ENCODE results near the gene EMSY. TPM values are rescaled to one million over a fixed set of nuclear protein-coding genes. Genes with fewer than 3 reads are reported as not detected.

The EMSY gene
- total RNA-seq, 1 donor from 2014 or later: 18.9 TPM

GRCh38 chr11:76552987-76553386 is 108.2 kb downstream of the EMSY start:
- Mint-ChIP-seq H3K27me3 (ENCODE audit: low read depth, unreplicated experiment) (no peaks in the 10 kb centered on the region), H3K27ac (ENCODE audit: unreplicated experiment) (no peak overlapping the region), H3K4me1 (ENCODE audit: low read depth, unreplicated experiment) (no peaks in the 10 kb centered on the region), H3K4me3 (ENCODE audit: unreplicated experiment) (no peak overlapping the region), H3K9me3 (ENCODE audit: unreplicated experiment) (peaks cover 2% of the 10 kb centered on the region), H3K36me3 (ENCODE audit: low read depth, unreplicated experiment) (peaks cover 4% of the 10 kb centered on the region)
- Histone ChIP-seq H3K9me3 (ENCODE audit: insufficient read depth, low read depth, low read length) (no peaks in the 10 kb centered on the region), H3K79me2 (ENCODE audit: insufficient read depth, low read length) (no peaks in the 10 kb centered on the region), H3K4me3 (ENCODE audit: insufficient read depth, low read depth, low read length) (no peak overlapping the region), H3K36me3 (ENCODE audit: insufficient read depth, low read length) (peaks cover 4% of the 10 kb centered on the region), H3K27me3 (ENCODE audit: insufficient read depth, low read length) (no peaks in the 10 kb centered on the region), H3K4me1 (ENCODE audit: insufficient read depth, low read length) (no peaks in the 10 kb centered on the region), H3K9ac (ENCODE audit: low read length) (no peak overlapping the region), H3K27ac (ENCODE audit: low read depth, low read length) (no peak overlapping the region), H2AFZ (ENCODE audit: low read depth, low read length) (no peak overlapping the region), H4K20me1 (ENCODE audit: insufficient read depth, low read length) (no peaks in the 10 kb centered on the region), H3K4me2 (ENCODE audit: low read length) (no peak overlapping the region)
- FAIRE-seq: no peak
- TF ChIP-seq, protein P1, sequence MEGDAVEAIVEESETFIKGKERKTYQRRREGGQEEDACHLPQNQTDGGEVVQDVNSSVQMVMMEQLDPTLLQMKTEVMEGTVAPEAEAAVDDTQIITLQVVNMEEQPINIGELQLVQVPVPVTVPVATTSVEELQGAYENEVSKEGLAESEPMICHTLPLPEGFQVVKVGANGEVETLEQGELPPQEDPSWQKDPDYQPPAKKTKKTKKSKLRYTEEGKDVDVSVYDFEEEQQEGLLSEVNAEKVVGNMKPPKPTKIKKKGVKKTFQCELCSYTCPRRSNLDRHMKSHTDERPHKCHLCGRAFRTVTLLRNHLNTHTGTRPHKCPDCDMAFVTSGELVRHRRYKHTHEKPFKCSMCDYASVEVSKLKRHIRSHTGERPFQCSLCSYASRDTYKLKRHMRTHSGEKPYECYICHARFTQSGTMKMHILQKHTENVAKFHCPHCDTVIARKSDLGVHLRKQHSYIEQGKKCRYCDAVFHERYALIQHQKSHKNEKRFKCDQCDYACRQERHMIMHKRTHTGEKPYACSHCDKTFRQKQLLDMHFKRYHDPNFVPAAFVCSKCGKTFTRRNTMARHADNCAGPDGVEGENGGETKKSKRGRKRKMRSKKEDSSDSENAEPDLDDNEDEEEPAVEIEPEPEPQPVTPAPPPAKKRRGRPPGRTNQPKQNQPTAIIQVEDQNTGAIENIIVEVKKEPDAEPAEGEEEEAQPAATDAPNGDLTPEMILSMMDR (IDR thresholded peaks at IDR 0.05; ENCODE audit: insufficient read depth, low read depth, low read length): no peak
- no peak for TF ChIP-seq EZH2 (IDR thresholded peaks at IDR 0.05; ENCODE audit: insufficient read depth, low read length)
- no peak for DNase-seq (ENCODE audit: low read depth)

DNA sequence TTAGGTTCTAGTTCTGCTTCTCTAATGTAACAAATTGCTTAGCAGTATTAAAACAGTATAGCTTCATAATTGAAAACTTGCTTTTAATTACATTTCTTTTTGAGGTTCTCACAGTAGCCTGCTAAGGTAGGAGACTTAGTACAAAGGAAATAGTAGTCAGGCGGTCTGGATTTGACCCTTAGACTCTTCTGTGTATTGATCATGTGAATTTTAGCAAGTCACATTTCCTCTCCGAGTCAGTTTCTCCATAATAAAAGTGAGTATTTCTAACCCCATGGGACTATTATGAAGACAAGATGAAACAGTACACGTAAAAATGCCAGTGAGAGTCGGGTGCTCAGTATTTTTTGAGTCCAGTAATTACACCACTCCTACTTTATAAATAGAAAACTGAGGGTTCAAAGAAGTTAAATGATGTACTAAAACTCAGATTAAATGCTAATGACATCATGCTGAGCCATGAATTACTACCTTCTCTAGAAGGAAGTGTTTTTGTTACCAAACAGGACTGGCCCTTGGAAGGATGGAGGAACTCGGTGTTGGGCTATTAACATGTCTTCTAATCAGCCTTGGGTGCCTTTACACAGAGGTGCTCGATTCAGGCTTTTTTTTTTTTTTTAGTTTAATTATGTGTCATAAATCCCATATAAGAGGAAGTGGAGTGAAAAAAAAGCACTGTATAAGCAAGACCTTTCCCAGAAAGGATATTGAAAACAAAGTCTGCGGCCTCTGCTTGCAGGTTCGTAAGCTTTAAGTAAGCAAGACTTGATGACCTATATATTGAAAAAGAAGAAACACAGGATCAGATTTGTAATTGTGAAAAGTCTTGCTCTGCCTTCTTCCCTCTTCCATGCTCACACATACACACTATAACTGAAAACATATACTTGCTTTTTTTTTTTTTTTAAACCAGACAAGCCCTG is 109.0 kb downstream of the EMSY start:
- H3K36me3 Mint-ChIP-seq (ENCODE audit: low read depth, unreplicated experiment): no peaks in the 10 kb centered on the region
- Histone ChIP-seq H3K36me3 (ENCODE audit: insufficient read depth, low read length) (peaks cover 4% of the 10 kb centered on the region), H3K9ac (ENCODE audit: low read length) (no peak overlapping the region), H3K9me3 (ENCODE audit: insufficient read depth, low read depth, low read length) (no peaks in the 10 kb centered on the region), H3K27me3 (ENCODE audit: insufficient read depth, low read length) (no peaks in the 10 kb centered on the region), H3K4me1 (ENCODE audit: insufficient read depth, low read length) (no peaks in the 10 kb centered on the region), H3K27ac (ENCODE audit: low read depth, low read length) (no peak overlapping the region), H4K20me1 (ENCODE audit: insufficient read depth, low read length) (no peaks in the 10 kb centered on the region), H3K4me3 (ENCODE audit: insufficient read depth, low read depth, low read length) (no peak overlapping the region), H3K4me2 (ENCODE audit: low read length) (no peak overlapping the region), H3K79me2 (ENCODE audit: insufficient read depth, low read length) (no peaks in the 10 kb centered on the region), H2AFZ (ENCODE audit: low read depth, low read length) (no peak overlapping the region)
- TF ChIP-seq EZH2 (IDR thresholded peaks at IDR 0.05; ENCODE audit: insufficient read depth, low read length): no peak
- TF ChIP-seq, protein P1 (IDR thresholded peaks at IDR 0.05; ENCODE audit: insufficient read depth, low read depth, low read length): no peak
- H3K9me3 Mint-ChIP-seq (ENCODE audit: unreplicated experiment): peaks cover 3% of the 10 kb centered on the region
- no peak overlapping the region for H3K27ac Mint-ChIP-seq (ENCODE audit: unreplicated experiment)
- peaks cover 2% of the 10 kb centered on the region for H3K4me1 Mint-ChIP-seq (ENCODE audit: low read depth, unreplicated experiment)
- H3K27me3 Mint-ChIP-seq (ENCODE audit: low read depth, unreplicated experiment): no peaks in the 10 kb centered on the region
- no peak for DNase-seq (ENCODE audit: low read depth)
- no peak for FAIRE-seq
- no peak overlapping the region for H3K4me3 Mint-ChIP-seq (ENCODE audit: unreplicated experiment)

GRCh38 chr11:76554767-76555166 is 109.9 kb downstream of the EMSY start:
- no peak overlapping the region for H3K4me3 Mint-ChIP-seq (ENCODE audit: unreplicated experiment)
- TF ChIP-seq, protein P1 (IDR thresholded peaks at IDR 0.05; ENCODE audit: insufficient read depth, low read depth, low read length): no peak
- no peak for TF ChIP-seq EZH2 (IDR thresholded peaks at IDR 0.05; ENCODE audit: insufficient read depth, low read length)
- Histone ChIP-seq H3K4me2 (ENCODE audit: low read length) (no peak overlapping the region), H3K4me1 (ENCODE audit: insufficient read depth, low read length) (peaks cover 3% of the 10 kb centered on the region), H3K27me3 (ENCODE audit: insufficient read depth, low read length) (no peaks in the 10 kb centered on the region), H3K4me3 (ENCODE audit: insufficient read depth, low read depth, low read length) (no peak overlapping the region), H3K36me3 (ENCODE audit: insufficient read depth, low read length) (no peaks in the 10 kb centered on the region), H2AFZ (ENCODE audit: low read depth, low read length) (no peak overlapping the region), H3K27ac (ENCODE audit: low read depth, low read length) (no peak overlapping the region), H3K79me2 (ENCODE audit: insufficient read depth, low read length) (no peaks in the 10 kb centered on the region), H3K9ac (ENCODE audit: low read length) (no peak overlapping the region), H3K9me3 (ENCODE audit: insufficient read depth, low read depth, low read length) (no peaks in the 10 kb centered on the region), H4K20me1 (ENCODE audit: insufficient read depth, low read length) (no peaks in the 10 kb centered on the region)
- H3K9me3 Mint-ChIP-seq (ENCODE audit: unreplicated experiment): peaks cover 3% of the 10 kb centered on the region
- DNase-seq (ENCODE audit: low read depth) (no peak), FAIRE-seq (no peak)
- no peak overlapping the region for H3K27ac Mint-ChIP-seq (ENCODE audit: unreplicated experiment)
- no peaks in the 10 kb centered on the region for H3K27me3 Mint-ChIP-seq (ENCODE audit: low read depth, unreplicated experiment)
- H3K4me1 Mint-ChIP-seq (ENCODE audit: low read depth, unreplicated experiment): peaks cover 9% of the 10 kb centered on the region
- no peaks in the 10 kb centered on the region for H3K36me3 Mint-ChIP-seq (ENCODE audit: low read depth, unreplicated experiment)
